ENCODE data around the gene RBMS1. TPM values are rescaled to one million over a fixed set of nuclear protein-coding genes. Genes with fewer than 3 reads are reported as not detected.

The RBMS1 gene
- total and polyA plus RNA-seq, 4 donors: 7.9 to 23.5 (median 15.5) TPM

DNA sequence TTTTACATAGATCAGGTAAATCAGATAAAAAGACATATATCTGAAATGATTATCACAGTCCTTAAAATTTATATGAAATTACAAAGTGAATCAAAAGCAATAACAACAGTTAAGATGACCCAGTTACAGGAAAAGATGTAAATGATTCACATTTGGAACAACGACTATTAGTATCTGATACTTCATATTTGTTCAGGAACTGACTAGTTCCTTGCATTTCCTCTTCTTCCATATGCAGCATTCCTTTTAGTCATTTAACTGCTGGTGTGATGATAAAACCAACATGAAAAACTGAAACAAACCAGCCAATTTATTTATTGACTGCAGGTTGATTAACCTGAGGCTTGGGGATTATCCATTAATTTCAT lies 75.2 kb downstream of the RBMS1 start:
- no peaks in the 10 kb centered on the region for H3K9me3 ChIP-seq (ENCODE audit: control insufficient read depth in 4 of 4, low read length in 3 of 4)
- H3K36me3 ChIP-seq (ENCODE audit: control insufficient read depth in 4 of 4, insufficient read depth in 3 of 4, low read depth in 1 of 4, low read length in 3 of 4): no peaks in the 10 kb centered on the region
- 74% methylated on average over 1 of the region's 1 CpG for WGBS
- no peaks in the 10 kb centered on the region for H3K27me3 ChIP-seq (ENCODE audit: control insufficient read depth in 4 of 4, insufficient read depth in 4 of 4, low read length in 3 of 4)
- TF ChIP-seq, protein P1, sequence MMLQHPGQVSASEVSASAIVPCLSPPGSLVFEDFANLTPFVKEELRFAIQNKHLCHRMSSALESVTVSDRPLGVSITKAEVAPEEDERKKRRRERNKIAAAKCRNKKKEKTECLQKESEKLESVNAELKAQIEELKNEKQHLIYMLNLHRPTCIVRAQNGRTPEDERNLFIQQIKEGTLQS (IDR thresholded peaks at IDR 0.05): no peak
- no peak for TF ChIP-seq SP1 (IDR thresholded peaks at IDR 0.05)
- TF ChIP-seq RAD21 (IDR thresholded peaks at IDR 0.05): no peak
- TF ChIP-seq TAF1 (conservative IDR thresholded peaks at IDR 0.05): no peak
- no peak for TF ChIP-seq HNF4G (IDR thresholded peaks at IDR 0.05)
- TF ChIP-seq NR2F2 (IDR thresholded peaks at IDR 0.05): no peak
- no peak for DNase-seq (ENCODE audit: low spot score)
- peaks cover 0 to 2% (median 0%) of the 10 kb centered on the region in 4 donors for H3K4me1 ChIP-seq (ENCODE audit: control insufficient read depth in 4 of 4, insufficient read depth in 4 of 4, low read length in 3 of 4)
- H3K4me3 ChIP-seq (ENCODE audit: low read depth in 1 of 3, low read length in 3 of 3): no peak overlapping the region
- no peak overlapping the region for H3K27ac ChIP-seq (ENCODE audit: low read depth in 1 of 2, low read length in 2 of 2)
- H3K9ac ChIP-seq (ENCODE audit: low read depth in 1 of 2, low read length in 2 of 2): no peak overlapping the region

DNA sequence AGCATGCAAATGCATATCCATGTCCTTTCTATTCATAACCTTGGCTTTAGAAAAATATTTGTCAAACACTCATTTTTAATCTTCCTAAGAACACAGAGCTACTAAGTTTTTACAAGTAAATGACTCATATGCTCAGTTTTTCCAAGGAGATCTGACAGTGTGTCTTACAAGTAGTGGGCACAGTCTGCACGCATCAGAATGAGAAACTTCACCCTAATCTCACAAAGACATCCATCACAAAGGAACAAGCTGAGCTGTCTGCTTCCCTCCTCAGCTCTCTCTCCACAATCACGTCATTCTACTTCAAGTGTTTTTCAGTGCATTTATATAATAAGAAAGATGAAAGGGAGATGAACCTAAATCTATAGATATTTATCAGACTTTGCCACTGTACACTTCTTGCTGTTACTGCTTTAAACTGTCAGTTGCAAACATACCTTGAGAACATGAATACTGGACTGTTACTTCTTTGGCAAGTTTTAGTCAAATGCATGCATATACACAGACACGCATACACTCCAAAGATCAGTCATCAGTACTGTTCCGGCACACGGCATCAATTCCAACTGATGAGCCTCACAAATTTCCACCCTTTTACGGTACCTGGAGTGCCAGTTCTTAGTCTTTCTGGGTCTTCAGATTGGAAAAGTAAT lies 75.7 kb downstream of the RBMS1 start:
- H3K36me3 ChIP-seq (ENCODE audit: control insufficient read depth in 4 of 4, insufficient read depth in 3 of 4, low read depth in 1 of 4, low read length in 3 of 4): no peaks in the 10 kb centered on the region
- 89% methylated on average over 6 of the region's 6 CpGs for WGBS
- no peak for DNase-seq (ENCODE audit: low spot score)
- H3K27ac ChIP-seq (ENCODE audit: low read depth in 1 of 2, low read length in 2 of 2): no peak overlapping the region
- no peaks in the 10 kb centered on the region for H3K27me3 ChIP-seq (ENCODE audit: control insufficient read depth in 4 of 4, insufficient read depth in 4 of 4, low read length in 3 of 4)
- no peak overlapping the region for H3K4me3 ChIP-seq (ENCODE audit: low read depth in 1 of 3, low read length in 3 of 3)
- peaks cover 0 to 2% (median 0%) of the 10 kb centered on the region in 4 donors for H3K4me1 ChIP-seq (ENCODE audit: control insufficient read depth in 4 of 4, insufficient read depth in 4 of 4, low read length in 3 of 4)
- no peaks in the 10 kb centered on the region for H3K9me3 ChIP-seq (ENCODE audit: control insufficient read depth in 4 of 4, low read length in 3 of 4)
- no peak overlapping the region for H3K9ac ChIP-seq (ENCODE audit: low read depth in 1 of 2, low read length in 2 of 2)
- no peak for TF ChIP-seq SP1 (IDR thresholded peaks at IDR 0.05)

DNA sequence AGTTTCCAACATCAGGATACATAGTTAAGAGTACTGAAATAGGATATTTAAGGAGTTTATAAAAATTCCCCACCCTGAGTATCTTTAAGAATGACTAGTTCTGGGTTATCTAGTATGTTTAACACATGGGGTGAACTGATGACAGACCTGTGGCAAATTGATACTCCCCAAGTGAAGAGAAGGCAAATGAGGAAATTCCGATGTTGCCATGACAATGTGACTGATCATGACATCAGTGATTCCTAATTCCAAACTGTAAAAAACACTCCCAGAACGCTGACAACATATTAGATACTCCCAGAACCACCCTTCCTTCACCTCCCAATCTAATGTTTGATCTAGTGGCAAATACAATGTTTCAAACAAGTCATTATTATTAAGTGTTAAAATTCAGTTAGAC lies 77.6 kb downstream of the RBMS1 start:
- H3K9me3 ChIP-seq (ENCODE audit: control insufficient read depth in 4 of 4, low read length in 3 of 4): no peaks in the 10 kb centered on the region
- H3K27me3 ChIP-seq (ENCODE audit: control insufficient read depth in 4 of 4, insufficient read depth in 4 of 4, low read length in 3 of 4): no peaks in the 10 kb centered on the region
- no peak for DNase-seq (ENCODE audit: low spot score)
- WGBS: 88% methylated on average over 2 of the region's 2 CpGs
- H3K4me1 ChIP-seq (ENCODE audit: control insufficient read depth in 4 of 4, insufficient read depth in 4 of 4, low read length in 3 of 4): peaks cover 0 to 2% (median under 1%) of the 10 kb centered on the region in 4 donors
- no peak overlapping the region for H3K4me3 ChIP-seq (ENCODE audit: low read depth in 1 of 3, low read length in 3 of 3)
- TF ChIP-seq HNF4A (conservative IDR thresholded peaks at IDR 0.05): no peak
- TF ChIP-seq, protein P2, sequence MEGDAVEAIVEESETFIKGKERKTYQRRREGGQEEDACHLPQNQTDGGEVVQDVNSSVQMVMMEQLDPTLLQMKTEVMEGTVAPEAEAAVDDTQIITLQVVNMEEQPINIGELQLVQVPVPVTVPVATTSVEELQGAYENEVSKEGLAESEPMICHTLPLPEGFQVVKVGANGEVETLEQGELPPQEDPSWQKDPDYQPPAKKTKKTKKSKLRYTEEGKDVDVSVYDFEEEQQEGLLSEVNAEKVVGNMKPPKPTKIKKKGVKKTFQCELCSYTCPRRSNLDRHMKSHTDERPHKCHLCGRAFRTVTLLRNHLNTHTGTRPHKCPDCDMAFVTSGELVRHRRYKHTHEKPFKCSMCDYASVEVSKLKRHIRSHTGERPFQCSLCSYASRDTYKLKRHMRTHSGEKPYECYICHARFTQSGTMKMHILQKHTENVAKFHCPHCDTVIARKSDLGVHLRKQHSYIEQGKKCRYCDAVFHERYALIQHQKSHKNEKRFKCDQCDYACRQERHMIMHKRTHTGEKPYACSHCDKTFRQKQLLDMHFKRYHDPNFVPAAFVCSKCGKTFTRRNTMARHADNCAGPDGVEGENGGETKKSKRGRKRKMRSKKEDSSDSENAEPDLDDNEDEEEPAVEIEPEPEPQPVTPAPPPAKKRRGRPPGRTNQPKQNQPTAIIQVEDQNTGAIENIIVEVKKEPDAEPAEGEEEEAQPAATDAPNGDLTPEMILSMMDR (IDR thresholded peaks at IDR 0.05; ENCODE audit: low read depth, low read length, missing input control): no peak
- TF ChIP-seq HNF4G (IDR thresholded peaks at IDR 0.05): no peak
- no peak for TF ChIP-seq FOXA2 (IDR thresholded peaks at IDR 0.05)
- TF ChIP-seq SP1 (IDR thresholded peaks at IDR 0.05): no peak
- TF ChIP-seq, protein P3, sequence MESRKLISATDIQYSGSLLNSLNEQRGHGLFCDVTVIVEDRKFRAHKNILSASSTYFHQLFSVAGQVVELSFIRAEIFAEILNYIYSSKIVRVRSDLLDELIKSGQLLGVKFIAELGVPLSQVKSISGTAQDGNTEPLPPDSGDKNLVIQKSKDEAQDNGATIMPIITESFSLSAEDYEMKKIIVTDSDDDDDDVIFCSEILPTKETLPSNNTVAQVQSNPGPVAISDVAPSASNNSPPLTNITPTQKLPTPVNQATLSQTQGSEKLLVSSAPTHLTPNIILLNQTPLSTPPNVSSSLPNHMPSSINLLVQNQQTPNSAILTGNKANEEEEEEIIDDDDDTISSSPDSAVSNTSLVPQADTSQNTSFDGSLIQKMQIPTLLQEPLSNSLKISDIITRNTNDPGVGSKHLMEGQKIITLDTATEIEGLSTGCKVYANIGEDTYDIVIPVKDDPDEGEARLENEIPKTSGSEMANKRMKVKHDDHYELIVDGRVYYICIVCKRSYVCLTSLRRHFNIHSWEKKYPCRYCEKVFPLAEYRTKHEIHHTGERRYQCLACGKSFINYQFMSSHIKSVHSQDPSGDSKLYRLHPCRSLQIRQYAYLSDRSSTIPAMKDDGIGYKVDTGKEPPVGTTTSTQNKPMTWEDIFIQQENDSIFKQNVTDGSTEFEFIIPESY (IDR thresholded peaks at IDR 0.05): no peak
- no peak for TF ChIP-seq RXRA (IDR thresholded peaks at IDR 0.05)
- TF ChIP-seq YY1 (IDR thresholded peaks at IDR 0.05): no peak
- TF ChIP-seq, protein P4, sequence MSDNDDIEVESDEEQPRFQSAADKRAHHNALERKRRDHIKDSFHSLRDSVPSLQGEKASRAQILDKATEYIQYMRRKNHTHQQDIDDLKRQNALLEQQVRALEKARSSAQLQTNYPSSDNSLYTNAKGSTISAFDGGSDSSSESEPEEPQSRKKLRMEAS (IDR thresholded peaks at IDR 0.05): no peak
- no peak for TF ChIP-seq GABPA (IDR thresholded peaks at IDR 0.05 in 1 of 2, conservative IDR thresholded peaks at IDR 0.05 in 1 of 2)
- TF ChIP-seq TAF1 (conservative IDR thresholded peaks at IDR 0.05): no peak
- TF ChIP-seq, protein P5, sequence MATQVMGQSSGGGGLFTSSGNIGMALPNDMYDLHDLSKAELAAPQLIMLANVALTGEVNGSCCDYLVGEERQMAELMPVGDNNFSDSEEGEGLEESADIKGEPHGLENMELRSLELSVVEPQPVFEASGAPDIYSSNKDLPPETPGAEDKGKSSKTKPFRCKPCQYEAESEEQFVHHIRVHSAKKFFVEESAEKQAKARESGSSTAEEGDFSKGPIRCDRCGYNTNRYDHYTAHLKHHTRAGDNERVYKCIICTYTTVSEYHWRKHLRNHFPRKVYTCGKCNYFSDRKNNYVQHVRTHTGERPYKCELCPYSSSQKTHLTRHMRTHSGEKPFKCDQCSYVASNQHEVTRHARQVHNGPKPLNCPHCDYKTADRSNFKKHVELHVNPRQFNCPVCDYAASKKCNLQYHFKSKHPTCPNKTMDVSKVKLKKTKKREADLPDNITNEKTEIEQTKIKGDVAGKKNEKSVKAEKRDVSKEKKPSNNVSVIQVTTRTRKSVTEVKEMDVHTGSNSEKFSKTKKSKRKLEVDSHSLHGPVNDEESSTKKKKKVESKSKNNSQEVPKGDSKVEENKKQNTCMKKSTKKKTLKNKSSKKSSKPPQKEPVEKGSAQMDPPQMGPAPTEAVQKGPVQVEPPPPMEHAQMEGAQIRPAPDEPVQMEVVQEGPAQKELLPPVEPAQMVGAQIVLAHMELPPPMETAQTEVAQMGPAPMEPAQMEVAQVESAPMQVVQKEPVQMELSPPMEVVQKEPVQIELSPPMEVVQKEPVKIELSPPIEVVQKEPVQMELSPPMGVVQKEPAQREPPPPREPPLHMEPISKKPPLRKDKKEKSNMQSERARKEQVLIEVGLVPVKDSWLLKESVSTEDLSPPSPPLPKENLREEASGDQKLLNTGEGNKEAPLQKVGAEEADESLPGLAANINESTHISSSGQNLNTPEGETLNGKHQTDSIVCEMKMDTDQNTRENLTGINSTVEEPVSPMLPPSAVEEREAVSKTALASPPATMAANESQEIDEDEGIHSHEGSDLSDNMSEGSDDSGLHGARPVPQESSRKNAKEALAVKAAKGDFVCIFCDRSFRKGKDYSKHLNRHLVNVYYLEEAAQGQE (IDR thresholded peaks at IDR 0.05): no peak
- TF ChIP-seq, protein P1 (IDR thresholded peaks at IDR 0.05): no peak
- no peak for TF ChIP-seq NR2F2 (IDR thresholded peaks at IDR 0.05)
- TF ChIP-seq JUND (IDR thresholded peaks at IDR 0.05): no peak
- no peak for TF ChIP-seq RAD21 (IDR thresholded peaks at IDR 0.05)
- no peak overlapping the region for H3K9ac ChIP-seq (ENCODE audit: low read depth in 1 of 2, low read length in 2 of 2)
- H3K36me3 ChIP-seq (ENCODE audit: control insufficient read depth in 4 of 4, insufficient read depth in 3 of 4, low read depth in 1 of 4, low read length in 3 of 4): no peaks in the 10 kb centered on the region
- no peak overlapping the region for H3K27ac ChIP-seq (ENCODE audit: low read depth in 1 of 2, low read length in 2 of 2)
